GM18505 (cell line): ENCODE results near the gene HSCB.
"Not testable (repeated sequence)": the region's sequence is repeated elsewhere in the genome, so short reads cannot be mapped to it uniquely, and the experiment has no call there.

Experiments
- ATAC-seq: cut with Tn5 transposase; IDR thresholded peaks from one replicate; pipeline ENCODE4 v1.9.1; 2021; ENCODE audit not compliant: unreplicated experiment
- POLR2A ChIP-seq: IDR thresholded peaks from 4 replicates; pipeline ENCODE4 v1.6.1; 2011; ENCODE audit warnings: borderline replicate concordance; ENCODE audit not compliant: insufficient read depth, insufficient read length; ENCODE audit errors: extremely low read depth

HSCB gene

GRCh38 chr22:28718044-28718443 is 23.8 kb upstream of the HSCB start:
- ATAC-seq: no peak
- TF ChIP-seq POLR2A: no peak

GRCh38 chr22:28728002-28728401 is 13.8 kb upstream of the HSCB start:
- no peak for TF ChIP-seq POLR2A
- no peak for ATAC-seq

- no peak for ATAC-seq
- no peak for TF ChIP-seq POLR2A
These were observed 13.1 kb upstream of the HSCB start for GRCh38 chr22:28728621-28729313.

- TF ChIP-seq POLR2A: no peak
- no peak for ATAC-seq
These were observed 11.7 kb upstream of the HSCB start for GRCh38 chr22:28730179-28730578.

GRCh38 chr22:28734393-28734792 is 7.4 kb upstream of the HSCB start:
- TF ChIP-seq POLR2A: no peak
- ATAC-seq: no peak

GRCh38 chr22:28736301-28737155 is 5.3 kb upstream of the HSCB start:
- no peak for TF ChIP-seq POLR2A
- no peak for ATAC-seq

- no peak for TF ChIP-seq POLR2A
- ATAC-seq: no peak
These were observed 4.1 kb upstream of the HSCB start for GRCh38 chr22:28737701-28738100.

GRCh38 chr22:28738876-28739275 is 3.0 kb upstream of the HSCB start:
- ATAC-seq: not testable (repeated sequence)

- TF ChIP-seq POLR2A: no peak
- ATAC-seq: no peak
These were observed 547 bp upstream of the HSCB start for GRCh38 chr22:28741200-28741784.

GRCh38 chr22:28742562-28742962 is 723 bp downstream of the HSCB start:
- ATAC-seq: no peak
- TF ChIP-seq POLR2A: no peak

- TF ChIP-seq POLR2A: no peak
- ATAC-seq: no peak
These were observed 2.0 kb downstream of the HSCB start for GRCh38 chr22:28743852-28744251.

GRCh38 chr22:28750471-28750881 is 8.6 kb downstream of the HSCB start:
- no peak for ATAC-seq
- no peak for TF ChIP-seq POLR2A

GRCh38 chr22:28754512-28754911 is 12.7 kb downstream of the HSCB start:
- ATAC-seq: not testable (repeated sequence)
